CD4-positive, alpha-beta T cell treated with Interleukin-17A for 1 hour (primary cell): Measurements from ENCODE around the gene HARS1.
A peak's percentile ranks its signal among the peaks of the same experiment; 100 is the strongest.
"Not testable (repeated sequence)": the region's sequence is repeated elsewhere in the genome, so short reads cannot be mapped to it uniquely, and the experiment has no call there.

ENCODE experiments used
- DNase-seq: peaks from one replicate; pipeline ENCODE4 v3.0.0-alpha.2; 2020

The HARS1 gene, protein sequence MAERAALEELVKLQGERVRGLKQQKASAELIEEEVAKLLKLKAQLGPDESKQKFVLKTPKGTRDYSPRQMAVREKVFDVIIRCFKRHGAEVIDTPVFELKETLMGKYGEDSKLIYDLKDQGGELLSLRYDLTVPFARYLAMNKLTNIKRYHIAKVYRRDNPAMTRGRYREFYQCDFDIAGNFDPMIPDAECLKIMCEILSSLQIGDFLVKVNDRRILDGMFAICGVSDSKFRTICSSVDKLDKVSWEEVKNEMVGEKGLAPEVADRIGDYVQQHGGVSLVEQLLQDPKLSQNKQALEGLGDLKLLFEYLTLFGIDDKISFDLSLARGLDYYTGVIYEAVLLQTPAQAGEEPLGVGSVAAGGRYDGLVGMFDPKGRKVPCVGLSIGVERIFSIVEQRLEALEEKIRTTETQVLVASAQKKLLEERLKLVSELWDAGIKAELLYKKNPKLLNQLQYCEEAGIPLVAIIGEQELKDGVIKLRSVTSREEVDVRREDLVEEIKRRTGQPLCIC

GRCh38 chr5:140690941-140691924, at the start of gene HARS1, which contains the start of gene HARS2:
HARS1 (minus strand) TSS chr5:140691370; CDS start chr5:140691304, 66 bp downstream.
HARS2 (plus strand) TSS chr5:140691455; CDS start chr5:140691649, 194 bp downstream.
- peak; percentile 89 for DNase-seq

GRCh38 chr5:140737486-140737885, 46.3 kb upstream of the HARS1 start:
- DNase-seq = no peak

DNA sequence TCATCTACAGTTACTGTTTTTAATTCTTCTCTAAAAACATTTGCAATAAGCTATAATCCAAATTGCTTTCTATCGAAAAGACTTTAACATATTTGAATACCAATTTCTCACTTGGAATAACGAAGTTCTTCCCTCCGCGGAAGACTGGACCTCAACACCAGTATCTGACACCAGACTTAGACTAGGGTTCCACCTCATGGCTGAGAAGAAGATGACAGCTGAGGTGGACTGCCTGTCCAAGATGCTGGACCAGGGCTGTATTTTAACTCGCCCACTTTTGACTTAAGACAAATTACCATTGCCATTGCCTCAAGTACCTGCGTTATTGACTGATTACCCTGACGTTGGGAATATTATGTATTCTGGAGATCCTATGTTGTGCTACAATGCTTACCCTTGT, 43.2 kb upstream of the HARS1 start:
- no peak for DNase-seq

- no peak for DNase-seq
Observed at GRCh38 chr5:140733098-140733497, 41.9 kb upstream of the HARS1 start.

DNA sequence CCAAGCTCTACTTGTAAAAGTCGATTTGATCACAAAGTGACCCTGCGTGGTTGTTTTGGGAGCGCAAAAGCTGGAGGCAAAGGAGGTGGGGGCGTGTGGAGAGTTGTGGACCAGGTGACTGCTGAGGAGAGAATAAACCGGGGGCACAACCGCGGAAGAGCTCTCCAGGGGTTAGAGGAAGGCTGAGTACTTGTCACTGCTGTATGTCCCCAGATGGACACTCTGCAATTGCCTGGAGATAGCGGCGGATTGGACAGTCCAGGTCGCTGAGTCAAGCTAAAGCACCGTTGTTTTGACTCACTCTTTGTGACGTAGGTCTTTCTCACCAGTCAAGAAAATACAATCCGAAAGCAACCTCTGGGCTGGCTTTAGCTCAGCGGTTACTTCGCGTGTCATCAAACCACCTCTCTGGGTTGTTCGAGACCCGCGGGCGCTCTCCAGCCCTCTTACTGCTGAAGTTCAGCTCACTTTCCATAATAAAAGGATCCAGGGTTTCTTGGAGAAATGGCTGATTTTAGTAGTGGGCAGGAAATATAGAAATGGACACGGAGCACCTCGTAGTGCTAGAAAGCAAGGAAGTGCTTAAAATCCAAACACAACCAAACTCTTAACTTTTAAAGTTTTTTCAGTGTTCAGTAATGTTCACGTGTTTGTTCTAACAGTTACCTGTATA, 34.8 kb upstream of the HARS1 start:
- peak; percentile 79 for DNase-seq

- DNase-seq = not testable (repeated sequence)
Observed at GRCh38 chr5:140721395-140721794, 30.2 kb upstream of the HARS1 start.

GRCh38 chr5:140720738-140721137, 29.6 kb upstream of the HARS1 start:
- DNase-seq = not testable (repeated sequence)

DNA sequence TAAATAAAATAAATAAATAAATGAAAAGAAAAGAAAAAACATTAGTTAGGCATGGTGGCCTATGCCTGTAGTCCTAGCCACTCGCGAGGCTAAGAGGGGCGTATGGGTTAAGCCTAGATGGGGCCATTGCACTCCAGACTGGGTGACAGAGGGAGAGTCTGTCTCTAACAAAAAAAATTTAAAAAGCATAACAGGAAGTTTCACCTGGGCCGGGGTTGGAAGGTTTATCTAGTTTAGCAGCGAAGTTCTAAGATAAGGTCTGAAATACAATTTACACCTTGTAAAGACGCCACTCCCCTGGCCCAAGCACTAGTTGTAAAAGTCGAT, 27.1 kb upstream of the HARS1 start:
- no peak for DNase-seq

- not testable (repeated sequence) for DNase-seq
Observed at GRCh38 chr5:140716238-140716637, 25.1 kb upstream of the HARS1 start.

GRCh38 chr5:140713562-140714094, 22.5 kb upstream of the HARS1 start:
- DNase-seq = no peak

DNA sequence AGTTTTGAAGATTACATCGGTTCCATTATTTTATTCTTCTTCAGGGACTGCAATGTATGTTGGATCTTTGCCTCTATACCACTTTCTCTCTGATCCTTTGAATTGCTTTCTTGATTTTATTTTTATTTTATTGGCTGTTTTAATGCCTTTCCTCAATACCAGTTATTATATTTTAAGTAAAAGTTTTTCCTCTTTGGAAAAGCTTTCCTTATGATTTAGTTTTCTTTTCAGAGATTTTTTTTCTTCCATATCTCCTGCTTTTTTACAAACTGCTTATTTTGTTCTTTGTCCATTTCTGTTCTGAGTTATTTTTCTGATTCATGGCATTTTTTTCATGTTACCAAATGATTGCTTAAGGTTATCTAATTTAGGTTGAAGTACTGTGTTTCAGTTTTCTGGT, 20.6 kb upstream of the HARS1 start:
- no peak for DNase-seq

- peak; percentile 97 for DNase-seq
Observed at GRCh38 chr5:140710899-140711552, 19.9 kb upstream of the HARS1 start.

DNA sequence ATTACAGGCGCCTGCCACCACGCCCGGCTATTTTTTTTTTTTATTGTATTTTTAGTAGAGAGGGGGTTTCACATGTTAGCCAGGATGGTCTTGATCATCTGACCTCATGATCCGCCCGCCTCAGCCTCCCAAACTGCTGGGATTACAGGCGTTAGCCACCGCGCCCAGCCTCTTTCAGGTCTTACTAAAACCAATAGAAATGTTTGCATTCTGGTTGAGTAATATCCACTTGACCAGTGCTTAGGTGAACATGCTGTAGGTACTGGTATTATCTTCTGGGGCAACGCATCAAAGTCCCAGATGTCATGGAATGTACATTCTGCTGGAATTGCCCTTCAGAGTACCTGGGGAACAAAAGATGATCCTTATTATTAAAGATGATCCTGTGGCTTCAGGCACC, 17.6 kb upstream of the HARS1 start:
- DNase-seq = not testable (repeated sequence)

GRCh38 chr5:140707812-140708211, 16.6 kb upstream of the HARS1 start:
- DNase-seq = no peak

GRCh38 chr5:140700177-140701144, 9.3 kb upstream of the HARS1 start, which contains the start of gene ZMAT2:
ZMAT2 (plus strand) TSS chr5:140700447; CDS start chr5:140700461, 14 bp downstream.
- DNase-seq = peak; percentile 97

DNA sequence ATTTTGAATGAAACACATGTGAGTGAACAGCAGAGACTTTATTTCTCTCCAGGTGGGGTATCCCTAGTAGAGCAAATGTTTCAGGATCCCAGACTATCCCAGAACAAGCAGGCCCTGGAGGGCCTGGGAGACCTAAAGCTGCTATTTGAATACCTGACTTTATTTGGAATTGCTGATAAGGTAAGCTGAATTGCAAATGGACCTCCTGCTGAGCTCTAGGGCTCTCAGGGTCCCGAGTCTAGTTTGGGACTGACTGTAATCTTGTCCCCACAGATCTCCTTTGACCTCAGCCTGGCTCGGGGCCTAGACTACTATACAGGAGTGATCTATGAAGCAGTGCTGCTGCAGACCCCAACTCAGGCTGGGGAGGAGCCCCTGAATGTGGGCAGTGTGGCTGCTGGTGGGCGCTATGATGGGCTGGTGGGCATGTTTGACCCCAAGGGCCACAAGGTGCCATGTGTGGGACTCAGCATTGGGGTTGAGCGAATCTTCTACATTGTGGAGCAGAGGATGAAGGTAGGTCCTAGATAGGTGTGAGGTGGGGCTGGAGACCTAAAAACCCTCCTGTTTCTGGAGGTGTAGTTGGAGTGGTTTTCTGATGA, 5.8 kb upstream of the HARS1 start:
- DNase-seq = no peak

DNA sequence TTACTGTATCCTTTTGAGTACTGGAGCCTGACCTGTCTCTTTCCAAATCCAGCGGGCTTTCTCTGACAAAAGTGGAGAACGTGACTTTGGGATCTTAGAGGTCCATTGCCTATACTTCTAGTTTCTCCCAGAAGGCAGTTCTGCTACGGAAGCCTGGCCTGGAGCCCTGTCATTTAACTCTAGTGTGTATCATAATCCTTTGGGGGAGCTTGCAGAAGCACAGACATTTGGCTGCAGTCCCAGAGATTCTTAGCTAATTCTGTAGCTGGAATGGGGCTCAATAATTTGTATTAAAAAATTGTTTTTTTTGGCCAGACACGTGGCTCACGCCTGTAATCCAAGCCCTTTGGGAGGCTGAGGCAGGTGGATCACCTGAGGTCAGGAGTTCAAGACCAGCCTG, 3.1 kb upstream of the HARS1 start:
- DNase-seq = no peak

- DNase-seq = no peak
Observed at GRCh38 chr5:140690376-140690932, 716 bp downstream of the HARS1 start.

GRCh38 chr5:140678993-140679392, 12.2 kb downstream of the HARS1 start:
- DNase-seq = no peak

GRCh38 chr5:140677947-140678346, 13.2 kb downstream of the HARS1 start:
- no peak for DNase-seq
